OCI-LY1 (cell line): ENCODE data around the gene PLCE1.

Experiments
- H2AFZ ChIP-seq: fragments of 200-600 bp; sonication (generic), shearing (Covaris generic); 2 replicates; pipeline ENCODE4 v1.6.0; 2014; ENCODE audit warnings: antibody characterized with exemption, mild to moderate bottlenecking, low read length
- H3F3A ChIP-seq: fragments of 200-600 bp; sonication (generic), shearing (Covaris generic); 2 replicates; pipeline ENCODE4 v1.6.0; 2014; ENCODE audit warnings: mild to moderate bottlenecking, antibody characterized with exemption, low read length, moderate library complexity; ENCODE audit not compliant: insufficient read depth
- H3K27ac ChIP-seq: fragments of 200-600 bp; sonication (generic); 2 replicates; pipeline ENCODE4 v1.5.1; 2014; ENCODE audit warnings: low read length, mixed run types, mild to moderate bottlenecking, low read depth; ENCODE audit not compliant: poor library complexity, severe bottlenecking
- H3K27me3 ChIP-seq: fragments of 200-600 bp; sonication (generic); 2 replicates; pipeline ENCODE4 v1.6.0; 2014; ENCODE audit warnings: antibody characterized with exemption, mild to moderate bottlenecking, low read length, moderate library complexity; ENCODE audit not compliant: insufficient read depth
- H3K36me3 ChIP-seq: fragments of 200-600 bp; sonication (generic); 2 replicates; pipeline ENCODE4 v1.6.1; 2014; ENCODE audit warnings: mild to moderate bottlenecking, antibody characterized with exemption, low read length, moderate library complexity, mixed read lengths; ENCODE audit not compliant: insufficient read depth
- H3K4me1 ChIP-seq: fragments of 200-600 bp; sonication (generic); 2 replicates; pipeline ENCODE4 v1.5.1; 2014; ENCODE audit warnings: mild to moderate bottlenecking, low read length, moderate library complexity; ENCODE audit not compliant: insufficient read depth, severe bottlenecking
- H3K4me2 ChIP-seq: fragments of 200-600 bp; sonication (generic), shearing (Covaris generic); 2 replicates; pipeline ENCODE4 v1.6.1; 2014; ENCODE audit warnings: low read length
- H3K4me3 ChIP-seq: fragments of 200-600 bp; sonication (generic); 2 replicates; pipeline ENCODE4 v1.5.1; 2014; ENCODE audit warnings: low read length, low read depth, mild to moderate bottlenecking, mixed read lengths; ENCODE audit not compliant: poor library complexity, severe bottlenecking
- H3K79me2 ChIP-seq: fragments of 200-600 bp; shearing (Covaris generic); 2 replicates; pipeline ENCODE4 v1.6.1; 2016; ENCODE audit warnings: mixed run types, low read length, mixed read lengths; ENCODE audit not compliant: insufficient read depth
- H3K9ac ChIP-seq: fragments of 200-600 bp; sonication (generic), shearing (Covaris generic); 2 replicates; pipeline ENCODE4 v1.6.1; 2014; ENCODE audit warnings: mild to moderate bottlenecking, low read length, mixed read lengths
- H3K9me2 ChIP-seq: fragments of 200-600 bp; sonication (generic), shearing (Covaris generic); 2 replicates; pipeline ENCODE4 v1.6.1; 2014; ENCODE audit warnings: low read depth, mild to moderate bottlenecking, low read length, mixed read lengths
- H3K9me3 ChIP-seq: fragments of 200-600 bp; shearing (Covaris generic); 2 replicates; pipeline ENCODE4 v1.6.1; 2014; ENCODE audit warnings: low read length, mixed read lengths
- H4K20me1 ChIP-seq: fragments of 200-600 bp; sonication (generic), shearing (Covaris generic); 2 replicates; pipeline ENCODE4 v1.6.0; 2016; ENCODE audit warnings: mild to moderate bottlenecking, low read length; ENCODE audit not compliant: insufficient read depth
- EZH2 ChIP-seq: fragments of 200-600 bp; sonication (generic), shearing (Covaris generic); IDR thresholded peaks from 2 replicates; pipeline ENCODE4 v1.8.0; 2017; ENCODE audit warnings: borderline replicate concordance, mixed run types, mild to moderate bottlenecking, antibody characterized with exemption, low read length, moderate library complexity, mixed read lengths
- TF ChIP-seq, protein P1 (sequence below): fragments of 200-600 bp; sonication (generic), shearing (Covaris generic); IDR thresholded peaks from 2 replicates; pipeline ENCODE4 v1.5.1; 2017; ENCODE audit warnings: mild to moderate bottlenecking, antibody characterized with exemption, low read length, moderate library complexity, mixed read lengths

Gene PLCE1

DNA sequence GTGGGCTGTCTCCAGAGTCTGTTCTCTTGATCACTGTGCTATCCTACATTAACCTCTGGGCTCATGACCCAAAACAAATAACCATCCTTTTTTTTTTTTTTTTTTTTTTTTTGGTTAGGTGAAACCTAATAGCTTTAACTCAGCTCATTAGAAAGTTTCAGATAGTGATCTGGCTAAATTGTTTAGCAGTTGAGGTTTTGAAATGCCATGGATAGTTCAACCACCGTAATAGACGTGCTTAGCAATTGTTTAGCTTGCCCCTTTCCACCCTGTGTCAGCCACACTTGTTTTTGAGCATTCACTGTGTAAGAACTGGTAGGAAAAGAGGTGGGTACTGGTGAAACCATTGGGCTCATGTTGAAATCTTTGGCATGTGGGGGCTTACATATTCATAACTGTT, 3.8 kb downstream of the PLCE1 start:
- H3K36me3 ChIP-seq, result no peaks in the 10 kb centered on the region
- no peak overlapping the region for H3K4me2 ChIP-seq
- no peaks in the 10 kb centered on the region for H3K9me2 ChIP-seq
- no peak overlapping the region for H3K9ac ChIP-seq
- H3K79me2 ChIP-seq, result no peaks in the 10 kb centered on the region
- H3F3A ChIP-seq, result no peaks in the 10 kb centered on the region
- H3K27me3 ChIP-seq, result no peaks in the 10 kb centered on the region
- TF ChIP-seq, protein P1, sequence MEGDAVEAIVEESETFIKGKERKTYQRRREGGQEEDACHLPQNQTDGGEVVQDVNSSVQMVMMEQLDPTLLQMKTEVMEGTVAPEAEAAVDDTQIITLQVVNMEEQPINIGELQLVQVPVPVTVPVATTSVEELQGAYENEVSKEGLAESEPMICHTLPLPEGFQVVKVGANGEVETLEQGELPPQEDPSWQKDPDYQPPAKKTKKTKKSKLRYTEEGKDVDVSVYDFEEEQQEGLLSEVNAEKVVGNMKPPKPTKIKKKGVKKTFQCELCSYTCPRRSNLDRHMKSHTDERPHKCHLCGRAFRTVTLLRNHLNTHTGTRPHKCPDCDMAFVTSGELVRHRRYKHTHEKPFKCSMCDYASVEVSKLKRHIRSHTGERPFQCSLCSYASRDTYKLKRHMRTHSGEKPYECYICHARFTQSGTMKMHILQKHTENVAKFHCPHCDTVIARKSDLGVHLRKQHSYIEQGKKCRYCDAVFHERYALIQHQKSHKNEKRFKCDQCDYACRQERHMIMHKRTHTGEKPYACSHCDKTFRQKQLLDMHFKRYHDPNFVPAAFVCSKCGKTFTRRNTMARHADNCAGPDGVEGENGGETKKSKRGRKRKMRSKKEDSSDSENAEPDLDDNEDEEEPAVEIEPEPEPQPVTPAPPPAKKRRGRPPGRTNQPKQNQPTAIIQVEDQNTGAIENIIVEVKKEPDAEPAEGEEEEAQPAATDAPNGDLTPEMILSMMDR, result no peak
- no peak for TF ChIP-seq EZH2
- H3K9me3 ChIP-seq, result no peaks in the 10 kb centered on the region
- no peaks in the 10 kb centered on the region for H3K4me1 ChIP-seq
- no peak overlapping the region for H3K4me3 ChIP-seq
- no peaks in the 10 kb centered on the region for H4K20me1 ChIP-seq
- no peak overlapping the region for H3K27ac ChIP-seq
- no peak overlapping the region for H2AFZ ChIP-seq

DNA sequence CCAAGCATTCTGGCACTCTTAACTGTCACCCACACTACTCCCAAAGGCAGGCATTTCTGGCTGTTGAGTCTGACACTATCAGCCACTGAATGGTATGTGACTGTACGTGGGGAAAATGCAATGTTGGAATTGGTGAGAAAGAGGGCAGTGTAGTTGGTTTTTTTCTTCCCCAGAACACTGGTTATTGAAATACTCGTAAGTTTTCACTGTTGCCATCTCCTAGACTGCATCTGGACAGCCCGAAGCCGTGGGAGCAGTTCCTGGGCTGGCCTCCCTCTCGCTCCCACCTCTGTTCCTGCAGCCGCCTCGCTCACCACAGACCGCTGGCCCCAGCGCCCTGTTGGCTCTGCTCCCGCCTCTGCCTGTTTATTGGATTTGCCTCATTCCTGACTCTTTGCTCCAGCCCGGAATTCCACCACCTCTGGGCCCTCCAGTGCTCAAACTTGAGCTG, 5.7 kb downstream of the PLCE1 start:
- Histone ChIP-seq H4K20me1 (no peaks in the 10 kb centered on the region), H3K4me3 (no peak overlapping the region), H3K9me2 (no peaks in the 10 kb centered on the region), H3K9me3 (no peaks in the 10 kb centered on the region), H3F3A (no peaks in the 10 kb centered on the region), H3K4me2 (no peak overlapping the region), H2AFZ (no peak overlapping the region), H3K27ac (no peak overlapping the region), H3K36me3 (no peaks in the 10 kb centered on the region), H3K9ac (no peak overlapping the region), H3K27me3 (no peaks in the 10 kb centered on the region), H3K4me1 (no peaks in the 10 kb centered on the region), H3K79me2 (no peaks in the 10 kb centered on the region)
- no peak for TF ChIP-seq EZH2
- TF ChIP-seq, protein P1, result no peak

DNA sequence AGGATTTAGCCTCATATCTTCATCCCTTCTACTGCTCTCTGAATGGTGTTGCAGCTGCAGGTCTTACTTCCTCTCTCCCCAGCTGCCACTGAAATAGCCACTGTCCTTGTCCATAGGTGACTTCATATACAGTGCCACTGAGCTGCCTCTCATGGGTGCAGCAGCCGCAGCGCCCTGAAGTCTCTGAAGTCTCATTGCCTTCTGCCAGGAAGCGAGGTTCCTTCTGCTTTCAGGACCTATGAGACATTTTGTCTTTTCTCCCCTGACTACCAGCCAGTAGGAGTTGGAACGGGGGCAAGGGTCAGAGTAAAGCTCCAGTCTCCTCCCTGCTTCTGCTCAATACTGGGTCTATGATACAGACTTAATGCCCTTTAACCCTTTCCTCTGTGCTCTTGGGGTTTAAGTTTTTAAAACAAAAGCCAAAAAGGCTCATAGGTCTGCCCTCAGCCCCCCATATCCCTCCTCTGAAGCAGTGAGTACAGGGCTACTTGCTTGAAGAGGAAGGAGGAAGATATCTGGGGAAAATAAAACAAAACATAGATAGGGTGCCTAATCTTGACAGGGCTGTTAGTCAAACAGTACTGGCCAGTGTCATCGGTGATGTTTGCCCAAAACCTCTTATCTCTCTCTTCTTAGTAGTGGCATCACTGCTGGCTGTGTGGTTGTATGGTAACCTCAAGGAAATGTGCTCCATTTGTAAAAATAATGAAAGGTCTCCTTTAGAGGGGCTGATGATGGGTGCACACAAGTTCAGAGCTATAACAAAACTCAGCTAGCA, 7.1 kb downstream of the PLCE1 start:
- Histone ChIP-seq H3K9ac (no peak overlapping the region), H3K9me3 (no peaks in the 10 kb centered on the region), H4K20me1 (no peaks in the 10 kb centered on the region), H3K36me3 (no peaks in the 10 kb centered on the region), H3K79me2 (no peaks in the 10 kb centered on the region), H3K27me3 (no peaks in the 10 kb centered on the region), H3F3A (no peaks in the 10 kb centered on the region), H3K4me1 (no peaks in the 10 kb centered on the region), H2AFZ (no peak overlapping the region), H3K27ac (no peak overlapping the region), H3K4me3 (no peak overlapping the region), H3K4me2 (no peak overlapping the region), H3K9me2 (no peaks in the 10 kb centered on the region)
- no peak for TF ChIP-seq EZH2
- TF ChIP-seq, protein P1, result no peak
